Mesenteric fat pad (tissue), 1 donor: Measurements from ENCODE around the gene KRTAP2-2. TPM values are rescaled to one million over a fixed set of nuclear protein-coding genes. Genes with fewer than 3 reads are reported as not detected.
"Not testable (repeated sequence)": the region's sequence is repeated elsewhere in the genome, so short reads cannot be mapped to it uniquely, and the experiment has no call there.

Experiments used
- DNase-seq: peaks from one replicate; pipeline ENCODE4 v3.0.0-alpha.2; 2020; ENCODE audit warnings: low spot score
- total RNA-seq: library from RNA; stranded (reverse); fragmentation: NEBNext Ultra II Directional; extraction: Animal tissue kit (Norgen Biotek cat#: 25700); gene quantifications from one replicate; pipeline ENCODE4 v1.2.1, GENCODE V29; 2021
- donor health status: DM: yes; HTN: yes; CAD: no.

Gene KRTAP2-2
- total RNA-seq, 1 donor from 2014 or later = not detected

DNA sequence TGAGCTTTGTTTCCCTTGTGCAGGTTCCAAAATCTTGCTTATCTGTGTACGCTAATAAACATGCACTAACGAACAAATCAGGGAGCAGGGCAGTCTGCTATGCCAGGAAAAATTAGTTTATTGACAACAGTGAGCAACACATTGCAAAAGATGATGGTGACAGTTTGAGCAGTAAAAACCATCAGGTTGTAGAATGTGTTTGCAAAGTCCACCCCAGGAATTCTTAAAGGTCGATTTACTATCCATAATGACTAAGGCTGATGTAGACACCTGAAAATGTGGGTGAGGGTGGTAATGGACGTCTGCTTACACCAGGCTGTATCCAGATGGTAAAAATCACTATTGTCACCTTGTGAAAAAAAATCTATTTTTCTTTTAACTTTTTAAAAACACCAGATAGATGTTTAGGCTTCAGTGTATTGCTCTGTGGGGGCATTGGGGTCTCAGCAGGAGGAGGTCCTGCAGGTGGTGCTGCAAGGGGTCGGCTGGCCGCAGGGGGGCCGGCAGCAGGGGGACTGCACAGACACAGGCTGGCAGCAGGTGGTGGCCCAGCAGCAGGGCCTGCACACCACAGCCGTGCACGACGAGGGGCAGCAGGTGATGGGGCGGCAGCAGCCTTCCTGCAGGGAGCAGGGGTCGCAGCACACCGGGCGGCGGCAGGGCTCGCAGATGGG lies 10.1 kb upstream of the KRTAP2-2 start:
- not testable (repeated sequence) for DNase-seq

DNA sequence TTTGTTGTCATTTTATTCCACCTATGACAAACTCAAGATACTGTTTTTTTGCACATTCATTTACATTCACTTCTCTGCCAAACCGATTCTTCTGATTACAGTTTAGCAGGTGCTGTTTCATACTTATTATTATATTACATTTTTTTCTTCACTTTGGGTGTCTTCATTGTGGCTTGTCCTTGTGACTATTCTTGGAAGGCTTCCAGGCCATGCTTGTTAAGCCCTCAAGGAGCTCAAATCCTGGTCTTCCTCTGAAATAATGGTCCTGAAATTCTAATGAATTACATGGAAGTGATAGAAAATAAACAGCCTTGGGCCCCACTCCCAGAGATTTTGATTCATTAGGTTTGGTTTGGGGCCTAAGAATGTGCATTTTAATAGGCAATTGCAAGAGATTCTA lies 9.3 kb upstream of the KRTAP2-2 start:
- no peak for DNase-seq

DNA sequence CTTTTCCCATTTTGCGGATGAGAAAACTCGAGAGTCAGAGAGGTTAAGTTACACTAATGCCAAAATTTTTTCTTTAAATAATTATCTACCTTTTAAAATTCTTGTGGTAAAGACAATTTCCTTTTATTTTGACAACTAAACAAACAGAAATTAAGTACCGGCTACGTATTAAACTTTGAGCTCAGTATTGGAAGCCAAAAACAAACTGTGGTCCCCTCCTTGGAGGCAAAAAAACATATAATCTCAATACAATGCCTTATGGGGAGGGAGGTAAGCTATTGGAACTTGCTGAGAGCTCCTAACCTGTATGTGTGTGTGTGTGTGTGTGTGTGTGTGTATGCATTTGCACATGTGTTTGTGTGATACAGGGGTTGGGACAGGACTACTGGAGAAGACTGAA lies 8.4 kb upstream of the KRTAP2-2 start:
- no peak for DNase-seq

DNA sequence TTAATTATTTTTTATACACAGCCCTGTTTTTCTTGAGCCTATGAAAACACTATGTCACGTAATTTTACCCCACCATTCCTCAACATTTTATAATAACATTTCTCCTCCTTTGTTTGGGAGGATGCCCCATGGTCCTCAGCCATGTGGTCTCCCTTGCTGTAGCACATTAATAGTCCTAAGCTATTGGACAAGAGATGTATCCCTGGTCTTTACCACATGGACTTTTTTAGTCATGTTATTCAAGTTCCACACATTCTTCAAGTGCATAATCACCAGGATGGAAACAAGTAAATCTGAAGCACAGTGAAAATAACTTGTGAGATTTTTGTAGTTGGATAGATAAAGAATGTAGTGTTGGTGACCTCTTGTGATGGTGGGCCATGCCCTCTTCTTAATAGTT lies 6.9 kb upstream of the KRTAP2-2 start:
- no peak for DNase-seq

DNA sequence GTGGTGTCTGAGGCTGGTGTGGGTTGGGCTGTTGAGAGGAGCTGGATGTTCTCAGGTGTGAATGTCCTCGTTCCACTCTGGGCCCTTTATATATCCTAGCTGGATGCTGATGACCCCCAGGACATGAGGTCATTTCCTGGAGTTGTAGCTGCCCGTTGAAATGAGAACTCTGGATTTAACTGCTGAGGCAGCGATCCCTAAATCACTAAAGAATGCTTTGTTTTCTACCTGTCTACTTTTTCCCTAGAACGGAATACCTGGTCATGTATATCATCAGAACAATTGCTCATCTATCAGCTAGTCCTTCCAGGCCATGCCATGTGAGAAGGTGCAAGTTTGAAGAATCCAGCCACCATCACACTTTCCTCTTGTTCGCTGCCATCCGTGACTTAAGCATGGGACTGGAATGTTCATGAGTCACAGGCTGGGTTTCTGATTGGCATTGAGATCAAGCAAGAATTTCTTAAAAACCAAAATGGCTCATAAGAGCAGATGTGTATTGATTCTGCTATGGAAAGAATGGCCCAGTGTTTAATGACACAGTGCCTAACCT lies 5.1 kb upstream of the KRTAP2-2 start, which contains the start of gene KRTAP2-3:
Gene KRTAP2-3, minus strand, starts transcription at position 63 of the 553 bp plus-strand sequence. CDS start 64 bp downstream, outside the sequence.
- no peak for DNase-seq

DNA sequence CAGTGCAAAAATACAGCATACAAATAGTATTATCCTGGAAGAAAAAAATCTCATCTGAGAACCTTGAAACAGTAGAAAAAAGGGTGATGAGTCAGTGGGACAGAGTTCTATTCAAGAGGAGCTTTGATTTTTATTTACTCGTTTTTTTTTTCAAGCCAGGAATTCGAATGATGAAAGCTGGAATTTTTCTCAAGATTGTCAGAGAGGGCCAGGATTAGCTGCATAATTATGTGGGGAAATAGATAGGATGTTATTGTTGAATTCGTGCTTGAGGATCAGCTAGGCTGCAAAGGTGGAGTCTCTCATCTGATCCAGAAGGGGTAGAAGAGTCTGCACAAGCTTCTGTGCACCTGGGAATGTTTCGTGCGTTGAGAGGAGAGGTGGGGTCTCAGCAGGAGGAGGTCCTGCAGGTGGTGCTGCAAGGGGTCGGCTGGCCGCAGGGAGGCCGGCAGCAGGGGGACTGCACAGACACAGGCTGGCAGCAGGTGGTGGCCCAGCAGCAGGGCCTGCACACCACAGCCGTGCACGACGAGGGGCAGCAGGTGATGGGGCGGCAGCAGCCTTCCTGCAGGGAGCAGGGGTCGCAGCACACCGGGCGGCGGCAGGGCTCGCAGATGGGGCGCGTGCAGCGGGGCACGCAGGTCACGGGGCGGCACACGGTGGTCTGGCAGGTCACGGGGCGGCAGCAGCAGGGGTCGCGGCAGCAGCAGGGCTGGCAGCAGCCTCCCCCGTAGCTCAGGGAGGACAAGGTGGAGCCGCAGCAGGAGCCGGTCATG lies 4.4 kb upstream of the KRTAP2-2 start:
- not testable (repeated sequence) for DNase-seq

DNA sequence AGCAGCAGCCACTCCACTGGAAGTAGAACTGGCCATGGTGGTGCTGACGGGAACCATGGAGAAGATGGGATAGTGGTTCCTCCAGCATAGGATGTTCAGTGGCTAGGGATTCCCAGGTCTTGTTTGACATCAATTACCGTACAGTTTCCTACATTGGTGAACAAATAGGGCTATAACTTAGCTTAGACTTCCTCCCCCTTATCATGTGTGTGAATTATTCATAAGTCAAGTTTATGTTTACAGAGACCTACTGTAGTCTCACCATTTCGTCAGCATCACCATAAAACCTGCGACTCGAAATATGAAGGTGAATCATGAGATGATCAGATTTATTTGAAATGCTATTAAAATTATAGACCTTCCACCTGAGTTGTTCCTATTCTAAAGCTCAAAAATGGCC lies 3.7 kb upstream of the KRTAP2-2 start:
- no peak for DNase-seq

DNA sequence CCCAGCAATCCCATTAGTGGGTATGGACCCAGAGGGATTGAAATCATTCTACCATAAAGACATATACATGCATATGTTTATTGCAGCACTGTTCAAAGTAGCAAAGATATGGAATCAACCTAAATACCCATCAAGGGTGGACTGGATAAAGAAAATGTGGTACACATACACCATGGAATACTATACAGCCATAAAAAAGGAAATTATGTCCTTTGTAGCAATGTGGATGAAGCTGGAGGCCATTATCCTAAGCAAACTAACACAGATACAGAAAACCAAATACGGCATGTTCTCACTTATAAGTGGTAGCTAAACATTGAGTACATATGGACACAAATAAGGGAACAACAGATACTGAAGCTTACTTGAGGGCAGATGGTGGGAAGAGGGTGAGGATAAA lies 2.5 kb upstream of the KRTAP2-2 start:
- DNase-seq = no peak

DNA sequence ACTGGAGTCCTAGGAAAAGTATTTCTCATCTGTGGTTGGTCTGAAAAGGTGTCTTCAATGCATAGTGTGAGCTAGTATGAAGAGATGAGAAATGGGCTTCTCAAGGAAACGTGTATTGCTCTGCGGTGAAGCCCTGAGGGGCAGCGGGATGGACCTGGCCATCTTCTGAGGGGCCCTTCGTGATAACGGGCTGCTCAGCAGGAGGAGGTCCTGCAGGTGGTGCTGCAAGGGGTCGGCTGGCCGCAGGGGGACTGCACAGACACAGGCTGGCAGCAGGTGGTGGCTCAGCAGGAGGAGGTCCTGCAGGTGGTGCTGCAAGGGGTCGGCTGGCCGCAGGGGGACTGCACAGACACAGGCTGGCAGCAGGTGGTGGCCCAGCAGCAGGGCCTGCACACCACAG lies 474 bp downstream of the KRTAP2-2 start:
- not testable (repeated sequence) for DNase-seq

DNA sequence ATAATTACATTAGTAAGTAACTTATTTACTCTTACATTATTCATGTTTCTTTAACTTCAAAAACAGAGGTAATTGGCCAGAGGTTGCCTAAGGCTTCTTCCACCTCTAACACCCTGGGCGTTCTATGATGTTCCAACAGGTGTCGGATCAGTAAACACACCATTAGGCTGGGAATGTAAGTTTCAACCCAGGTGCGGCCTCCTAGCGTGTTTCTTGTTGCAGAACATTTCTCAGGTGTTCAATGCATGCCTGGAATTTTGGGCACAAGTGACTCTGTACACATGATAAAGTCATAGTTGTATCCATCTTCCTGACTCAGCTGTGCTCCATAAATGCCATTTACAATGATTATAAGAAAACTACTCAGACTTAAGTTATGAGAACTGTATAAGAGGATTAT lies 1.0 kb downstream of the KRTAP2-2 start:
- no peak for DNase-seq

DNA sequence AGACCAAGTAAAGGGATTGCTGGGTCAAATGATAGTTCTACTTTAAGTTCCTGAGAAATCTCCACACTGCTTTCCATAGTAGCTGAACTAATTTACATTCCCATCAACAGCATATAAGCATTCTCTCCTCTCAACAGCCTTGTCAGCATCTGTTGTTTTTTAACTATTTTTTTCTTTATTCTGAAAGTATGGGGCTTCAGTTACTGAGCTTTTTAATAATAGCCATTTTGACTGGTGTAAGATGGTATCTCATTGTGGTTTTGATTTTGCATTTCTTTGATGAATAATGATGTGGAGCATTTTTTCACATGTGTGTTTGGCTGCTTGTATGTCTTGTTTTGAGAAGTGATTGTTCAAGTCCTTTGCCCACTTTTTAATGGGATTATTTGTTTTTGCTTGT lies 2.5 kb downstream of the KRTAP2-2 start:
- no peak for DNase-seq

DNA sequence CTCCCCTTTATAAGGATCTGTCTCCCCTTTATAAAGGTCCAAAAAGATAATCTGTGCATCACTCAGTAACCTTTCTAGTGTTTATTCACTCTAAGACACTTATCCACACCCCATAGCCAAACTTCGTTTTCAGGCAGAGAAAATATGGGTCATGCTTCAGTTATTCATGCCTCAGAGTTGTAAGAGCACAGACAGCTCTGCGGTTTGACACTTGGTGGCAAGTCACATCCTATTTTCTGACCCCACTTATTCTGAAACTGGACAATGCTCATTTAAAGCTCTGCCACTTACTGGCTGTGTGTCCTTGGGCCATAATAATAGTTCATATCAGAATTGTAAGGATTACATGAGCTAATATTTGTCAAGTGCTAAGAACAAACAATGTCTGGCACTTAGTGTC lies 5.9 kb downstream of the KRTAP2-2 start:
- DNase-seq = no peak

DNA sequence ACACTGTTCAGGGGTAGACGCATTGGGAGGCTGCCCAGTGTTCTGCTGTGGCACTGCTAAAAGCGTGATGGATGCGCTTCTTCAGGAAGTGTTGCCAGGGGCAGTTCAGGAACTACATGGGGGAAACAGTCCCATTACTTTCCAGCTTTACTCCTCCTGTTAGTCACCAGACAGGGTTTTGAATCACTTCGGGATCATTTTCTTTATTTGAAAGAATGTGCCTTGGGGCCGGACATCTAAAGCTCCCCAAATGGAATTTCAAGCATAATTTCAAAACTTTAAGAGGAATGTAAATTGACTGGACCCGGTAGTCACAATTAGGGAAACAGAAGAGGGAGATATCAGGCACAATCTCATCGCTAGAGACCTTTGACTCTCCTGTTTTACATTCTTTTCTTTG lies 6.6 kb downstream of the KRTAP2-2 start:
- DNase-seq = no peak

DNA sequence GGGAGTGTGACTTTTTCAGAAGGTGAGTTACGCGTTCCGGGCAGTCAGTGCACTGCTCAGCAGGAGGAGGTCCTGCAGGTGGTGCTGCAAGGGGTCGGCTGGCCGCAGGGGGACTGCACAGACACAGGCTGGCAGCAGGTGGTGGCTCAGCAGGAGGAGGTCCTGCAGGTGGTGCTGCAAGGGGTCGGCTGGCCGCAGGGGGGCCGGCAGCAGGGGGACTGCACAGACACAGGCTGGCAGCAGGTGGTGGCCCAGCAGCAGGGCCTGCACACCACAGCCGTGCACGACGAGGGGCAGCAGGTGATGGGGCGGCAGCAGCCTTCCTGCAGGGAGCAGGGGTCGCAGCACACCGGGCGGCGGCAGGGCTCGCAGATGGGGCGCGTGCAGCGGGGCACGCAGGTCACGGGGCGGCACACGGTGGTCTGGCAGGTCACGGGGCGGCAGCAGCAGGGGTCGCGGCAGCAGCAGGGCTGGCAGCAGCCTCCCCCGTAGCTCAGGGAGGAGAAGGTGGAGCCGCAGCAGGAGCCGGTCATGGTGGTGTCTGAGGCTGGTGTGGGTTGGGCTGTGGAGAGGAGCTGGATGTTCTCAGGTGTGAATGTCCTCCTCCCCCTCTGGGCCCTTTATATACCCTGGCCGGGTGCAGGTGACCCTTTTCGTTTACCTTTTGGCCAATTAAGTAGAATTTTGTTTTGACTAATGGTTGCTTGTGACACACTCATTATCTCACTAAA lies 8.1 kb downstream of the KRTAP2-2 start, which contains the start of gene KRTAP2-1:
Gene KRTAP2-1, minus strand, starts transcription at position 582 of the 731 bp plus-strand sequence. Its CDS starts 49 bp downstream, at position 533.
- DNase-seq = not testable (repeated sequence)

DNA sequence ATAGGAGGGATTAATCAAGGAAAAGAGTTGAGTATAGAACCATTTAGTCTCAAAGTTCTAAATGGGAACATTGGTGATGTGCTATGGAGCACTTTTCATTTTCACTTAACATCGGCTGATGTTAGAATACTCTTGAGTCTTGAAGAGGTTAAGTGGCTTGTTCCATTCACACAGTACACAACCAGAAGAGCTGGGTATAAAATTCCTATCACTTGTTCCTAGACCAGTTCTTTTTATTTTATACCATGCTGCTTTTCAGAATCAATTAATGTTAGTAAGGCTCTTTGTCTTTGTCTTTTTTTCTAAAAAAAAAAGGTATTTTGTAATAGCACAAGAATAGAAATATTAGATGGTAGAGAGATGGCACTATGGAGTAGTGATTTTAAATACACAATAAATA lies 12.1 kb downstream of the KRTAP2-2 start:
- DNase-seq = no peak

DNA sequence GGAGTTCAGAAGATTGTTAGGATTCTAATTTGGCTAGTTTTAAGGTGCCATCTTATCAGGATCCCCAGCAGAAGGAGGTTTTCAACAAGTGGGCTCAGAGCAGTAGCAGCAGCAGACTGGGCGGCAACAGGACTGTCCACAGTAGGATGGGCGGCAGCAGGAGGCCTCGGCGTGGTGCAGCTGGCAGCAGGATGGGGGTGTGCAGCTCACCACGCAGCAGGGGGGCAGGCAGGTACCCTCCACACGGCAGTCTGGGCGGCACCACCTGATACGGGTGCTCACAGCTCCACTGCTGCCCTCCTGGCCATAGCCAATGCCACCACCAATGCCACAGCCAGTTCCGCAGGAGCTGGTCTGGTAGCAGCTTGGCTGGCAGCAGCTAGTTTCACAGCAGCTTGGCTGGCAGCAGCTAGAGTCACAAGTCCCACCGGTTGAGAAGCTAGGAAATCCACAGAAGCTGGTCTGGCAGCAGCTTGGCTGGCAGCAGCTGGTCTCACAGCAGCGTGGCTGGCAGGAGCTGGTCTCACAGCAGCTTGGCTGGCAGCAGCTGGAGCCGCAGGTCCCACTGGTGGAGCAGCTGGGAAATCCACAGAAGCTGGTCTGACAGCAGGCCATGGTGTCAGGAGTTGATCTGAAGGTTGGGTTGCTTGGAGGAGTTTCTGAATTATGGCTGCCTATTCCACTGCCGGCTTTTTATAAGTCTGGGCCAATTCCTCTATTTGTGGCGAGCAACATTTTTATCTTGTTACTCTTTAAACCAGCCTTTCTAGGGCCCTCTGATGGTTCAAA lies 14.1 kb downstream of the KRTAP2-2 start, which contains the start of gene KRTAP1-1:
Gene KRTAP1-1, minus strand, starts transcription at position 668 of the 789 bp plus-strand sequence. Its CDS starts 53 bp downstream, at position 615.
- not testable (repeated sequence) for DNase-seq

DNA sequence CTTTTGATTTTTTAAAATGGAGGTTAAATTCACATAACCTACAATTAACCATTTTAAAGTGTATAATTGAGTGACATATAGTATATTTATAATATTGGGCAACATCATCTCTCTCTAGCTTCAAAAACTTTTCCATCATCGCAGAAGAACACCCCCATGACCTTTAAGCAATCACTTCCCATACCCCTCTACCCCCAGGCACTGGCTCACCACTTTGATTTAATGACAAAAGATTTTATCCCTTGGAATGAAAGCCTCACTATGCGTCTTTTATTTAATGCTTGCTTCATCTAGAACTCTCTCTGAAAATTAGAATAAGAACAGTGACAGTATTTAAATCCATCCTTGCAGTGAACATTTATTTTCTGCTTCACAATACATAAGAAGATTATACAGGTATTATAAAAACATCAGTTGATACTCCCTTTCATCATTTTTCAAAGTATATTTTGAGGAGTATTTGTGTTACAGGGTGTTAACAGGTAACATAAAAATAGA lies 17.1 kb downstream of the KRTAP2-2 start:
- DNase-seq = no peak

DNA sequence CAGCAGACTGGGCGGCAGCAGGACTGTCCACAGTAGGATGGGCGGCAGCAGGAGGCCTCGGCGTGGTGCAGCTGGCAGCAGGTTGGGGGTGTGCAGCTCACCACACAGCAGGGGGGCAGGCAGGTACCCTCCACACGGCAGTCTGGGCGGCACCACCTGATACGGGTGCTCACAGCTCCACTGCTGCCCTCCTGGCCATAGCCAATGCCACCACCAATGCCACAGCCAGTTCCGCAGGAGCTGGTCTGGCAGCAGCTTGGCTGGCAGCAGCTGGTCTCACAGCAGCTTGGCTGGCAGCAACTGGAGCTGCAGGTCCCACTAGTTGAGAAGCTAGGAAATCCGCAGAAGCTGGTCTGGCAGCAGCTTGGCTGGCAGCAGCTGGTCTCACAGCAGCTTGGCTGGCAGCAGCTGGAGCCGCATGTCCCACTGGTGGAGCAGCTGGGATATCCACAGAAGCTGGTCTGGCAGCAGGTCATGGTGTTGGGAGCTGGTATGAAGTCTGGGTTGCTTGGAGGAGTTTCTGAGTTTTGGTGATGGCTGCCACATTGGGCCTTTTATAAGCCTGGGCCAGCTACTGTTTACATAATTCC lies 20.6 kb downstream of the KRTAP2-2 start, which contains the start of gene KRTAP1-3:
Gene KRTAP1-3, minus strand, starts transcription at position 529 of the 590 bp plus-strand sequence. Its CDS starts 53 bp downstream, at position 476.
- DNase-seq = not testable (repeated sequence)

DNA sequence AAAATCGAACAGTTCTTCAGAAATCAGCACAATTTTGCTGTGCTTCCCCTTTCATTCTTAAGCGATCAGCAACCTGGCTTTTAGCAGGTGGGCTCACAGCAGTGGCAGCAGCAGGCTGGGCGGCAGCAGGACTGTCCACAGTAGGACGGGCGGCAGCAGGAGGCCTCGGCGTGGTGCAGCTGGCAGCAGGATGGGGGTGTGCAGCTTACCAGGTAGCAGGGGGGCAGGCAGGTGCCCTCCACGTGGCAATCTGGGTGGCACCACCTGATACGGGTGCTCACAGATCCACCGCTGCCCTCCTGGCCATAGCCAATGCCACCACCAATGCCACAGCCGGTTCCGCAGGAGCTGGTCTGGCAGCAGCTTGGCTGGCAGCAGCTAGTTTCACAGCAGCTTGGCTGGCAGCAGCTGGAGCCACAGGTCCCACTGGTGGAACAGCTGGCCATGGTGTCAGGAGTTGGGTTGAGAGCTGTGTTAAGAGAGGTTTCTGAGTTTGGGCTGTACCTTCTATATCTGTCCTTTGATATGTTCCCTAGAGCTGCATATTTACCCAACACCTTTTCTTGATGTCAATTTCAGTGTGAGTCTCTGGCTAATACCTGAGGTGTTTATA lies 25.3 kb downstream of the KRTAP2-2 start, which contains the start of gene KRTAP1-4:
Gene KRTAP1-4, minus strand, starts transcription at position 563 of the 613 bp plus-strand sequence. Its CDS starts 117 bp downstream, at position 446.
- DNase-seq = no peak
